Keratinocyte (primary cell): ENCODE results near the gene EIF2AK2. TPM values are rescaled to one million over a fixed set of nuclear protein-coding genes. Genes with fewer than 3 reads are reported as not detected.

Experiments used
- DNase-seq: peaks from one replicate; pipeline ENCODE4 v3.0.0-alpha.2; 2011; ENCODE audit warnings: low read depth, missing footprints, low spot score
- FAIRE-seq: peaks from 2 replicates; lab custom pipeline; 2011; peaks lifted over from hg19 to GRCh38; lab: Jason Lieb, UNC
- H2AFZ ChIP-seq: 2 replicates; pipeline ENCODE4 v1.6.0; 2012; ENCODE audit warnings: low read length, control low read depth, inconsistent platforms; ENCODE audit not compliant: control insufficient read depth
- H3K27ac ChIP-seq: 2 replicates; pipeline ENCODE4 v1.5.1; 2011; ENCODE audit warnings: low read length; ENCODE audit not compliant: control insufficient read depth, insufficient read depth
- H3K27me3 ChIP-seq: 3 replicates; pipeline ENCODE4 v1.6.0; 2011; ENCODE audit warnings: low read length; ENCODE audit not compliant: control insufficient read depth, insufficient read depth; ENCODE audit errors: extremely low read depth
- H3K36me3 ChIP-seq, 2 experiments: 2 replicates in 1 of 2; 3 replicates in 1 of 2; pipeline ENCODE4 v1.5.1; 2011; ENCODE audit warnings: low read length in 2 of 2, mild to moderate bottlenecking in 1 of 2; ENCODE audit not compliant: control insufficient read depth in 2 of 2, insufficient read depth in 2 of 2; ENCODE audit errors: extremely low read depth in 1 of 2
- H3K4me1 ChIP-seq: 3 replicates; pipeline ENCODE4 v1.5.1; 2011; ENCODE audit warnings: low read length; ENCODE audit not compliant: control insufficient read depth, insufficient read depth; ENCODE audit errors: extremely low read depth
- H3K4me2 ChIP-seq: 3 replicates; pipeline ENCODE4 v1.6.0; 2011; ENCODE audit warnings: low read depth, low read length; ENCODE audit not compliant: control insufficient read depth, insufficient read depth; ENCODE audit errors: extremely low read depth
- H3K4me3 ChIP-seq, 3 experiments: fragments of 200-600 bp in 1 of 3; sonication (generic) in 1 of 3; 2 replicates in 2 of 3; 3 replicates in 1 of 3; pipeline ENCODE4 v1.5.1; 2011 to 2016; ENCODE audit warnings: low read length in 3 of 3, mild to moderate bottlenecking in 3 of 3, control low read depth in 2 of 3, inconsistent platforms in 1 of 3, low read depth in 1 of 3, mixed read lengths in 1 of 3, mixed run types in 1 of 3, moderate library complexity in 1 of 3; ENCODE audit not compliant: control insufficient read depth in 2 of 3, insufficient read depth in 2 of 3; ENCODE audit errors: extremely low read depth in 1 of 3
- H3K79me2 ChIP-seq: 2 replicates; pipeline ENCODE4 v1.6.0; 2012; ENCODE audit warnings: low read length; ENCODE audit not compliant: control insufficient read depth, insufficient read depth
- H3K9ac ChIP-seq: 3 replicates; pipeline ENCODE4 v1.6.0; 2011; ENCODE audit warnings: low read length; ENCODE audit not compliant: control insufficient read depth, insufficient read depth; ENCODE audit errors: extremely low read depth
- H3K9me1 ChIP-seq: 3 replicates; pipeline ENCODE4 v1.6.0; 2011; ENCODE audit warnings: low read length; ENCODE audit not compliant: control insufficient read depth, insufficient read depth; ENCODE audit errors: extremely low read depth
- H3K9me3 ChIP-seq: 2 replicates; pipeline ENCODE4 v1.5.1; 2012; ENCODE audit warnings: low read depth, low read length; ENCODE audit not compliant: control insufficient read depth
- H4K20me1 ChIP-seq: 3 replicates; pipeline ENCODE4 v1.6.0; 2011; ENCODE audit warnings: low read length; ENCODE audit not compliant: control insufficient read depth, insufficient read depth; ENCODE audit errors: extremely low read depth
- EZH2 ChIP-seq: IDR thresholded peaks from one replicate; pipeline ENCODE4 v1.6.1; 2012; ENCODE audit warnings: inconsistent platforms, mild to moderate bottlenecking, low read length, moderate library complexity
- dilution Hi-C: fragments of 300-500 bp; cut with MboI; formaldehyde crosslinking; loops from one replicate; pipeline ENCODE4 v1.7.0; 2020; ENCODE audit warnings: low sequenced_read_pairs; ENCODE audit not compliant: extremely low pct_ligation_motif_present
- polyA plus RNA-seq, 5 experiments: library from polyadenylated mRNA; depleted of rRNA in 3 of 5; stranded (reverse) in 3 of 5; stranded (forward) in 1 of 5; unstranded in 1 of 5; fragments of >200 nt; gene quantifications; 1 replicate in 1 of 5; 2 replicates in 3 of 5; 3 replicates in 1 of 5; pipeline versions ENCODE4 v1.2.1 to v1.2.3, GENCODE V29; 2011 to 2012; ENCODE audit warnings: missing spikeins in 2 of 5, low read depth in 1 of 5, low replicate concordance in 1 of 5
- TF ChIP-seq, protein P1 (sequence below), 3 experiments: IDR thresholded peaks in 1 of 3; conservative IDR thresholded peaks in 1 of 3; optimal IDR thresholded peaks in 1 of 3; 2 replicates in 2 of 3; 3 replicates in 1 of 3; pipeline versions ENCODE3 to v1.5.1; 2011; ENCODE audit warnings: low read length in 3 of 3, mild to moderate bottlenecking in 3 of 3, moderate library complexity in 2 of 3, control low read depth in 1 of 3, inconsistent platforms in 1 of 3; ENCODE audit not compliant: insufficient read depth in 2 of 3; ENCODE audit errors: extremely low read depth in 1 of 3

The EIF2AK2 gene
- polyA plus RNA-seq, 1 donor (not counting 4 experiments of a cell fraction or from before 2014, with no cell fraction given) = 54.6 TPM

DNA sequence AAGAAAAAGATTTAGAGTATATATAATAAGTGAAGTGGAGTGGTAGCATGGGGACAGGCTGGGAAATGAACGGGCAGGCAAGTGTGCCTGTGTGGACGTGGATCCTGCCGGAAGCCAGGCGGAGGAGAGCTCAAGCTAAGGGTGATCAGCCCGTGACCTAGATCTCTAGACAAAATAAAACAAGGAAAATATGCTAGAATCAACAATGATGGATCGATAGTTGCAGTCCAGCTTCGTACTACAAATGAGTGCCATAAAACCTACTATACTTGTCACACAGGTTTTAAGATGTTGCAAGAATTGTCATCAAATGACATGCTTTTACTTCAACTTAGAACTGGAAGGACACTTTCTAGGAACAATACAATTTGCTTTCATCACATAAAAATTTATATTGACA, 8.5 kb downstream of the EIF2AK2 start:
- DNase-seq (no peak), FAIRE-seq (no peak)
- peaks cover 53% of the 10 kb centered on the region for H3K79me2 ChIP-seq
- H3K9me3 ChIP-seq = no peaks in the 10 kb centered on the region
- H4K20me1 ChIP-seq = no peaks in the 10 kb centered on the region
- no peaks in the 10 kb centered on the region for H3K9me1 ChIP-seq
- H3K9ac ChIP-seq = no peak overlapping the region
- H3K4me3 ChIP-seq = no peak overlapping the region
- dilution Hi-C loops = no loop called here
- H3K27me3 ChIP-seq = no peaks in the 10 kb centered on the region
- H3K27ac ChIP-seq = no peak overlapping the region
- peaks cover 24 to 30% of the 10 kb centered on the region in 2 experiments for H3K36me3 ChIP-seq
- H3K4me1 ChIP-seq = peaks cover 9% of the 10 kb centered on the region
- no peak overlapping the region for H3K4me2 ChIP-seq
- H2AFZ ChIP-seq = no peak overlapping the region
- TF ChIP-seq, protein P1, sequence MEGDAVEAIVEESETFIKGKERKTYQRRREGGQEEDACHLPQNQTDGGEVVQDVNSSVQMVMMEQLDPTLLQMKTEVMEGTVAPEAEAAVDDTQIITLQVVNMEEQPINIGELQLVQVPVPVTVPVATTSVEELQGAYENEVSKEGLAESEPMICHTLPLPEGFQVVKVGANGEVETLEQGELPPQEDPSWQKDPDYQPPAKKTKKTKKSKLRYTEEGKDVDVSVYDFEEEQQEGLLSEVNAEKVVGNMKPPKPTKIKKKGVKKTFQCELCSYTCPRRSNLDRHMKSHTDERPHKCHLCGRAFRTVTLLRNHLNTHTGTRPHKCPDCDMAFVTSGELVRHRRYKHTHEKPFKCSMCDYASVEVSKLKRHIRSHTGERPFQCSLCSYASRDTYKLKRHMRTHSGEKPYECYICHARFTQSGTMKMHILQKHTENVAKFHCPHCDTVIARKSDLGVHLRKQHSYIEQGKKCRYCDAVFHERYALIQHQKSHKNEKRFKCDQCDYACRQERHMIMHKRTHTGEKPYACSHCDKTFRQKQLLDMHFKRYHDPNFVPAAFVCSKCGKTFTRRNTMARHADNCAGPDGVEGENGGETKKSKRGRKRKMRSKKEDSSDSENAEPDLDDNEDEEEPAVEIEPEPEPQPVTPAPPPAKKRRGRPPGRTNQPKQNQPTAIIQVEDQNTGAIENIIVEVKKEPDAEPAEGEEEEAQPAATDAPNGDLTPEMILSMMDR (optimal IDR thresholded peaks at IDR 0.05 in 1 of 3, IDR thresholded peaks at IDR 0.05 in 1 of 3, conservative IDR thresholded peaks at IDR 0.05 in 1 of 3; ENCODE audit: extremely low read depth in 1 of 3, insufficient read depth in 2 of 3, low read length in 3 of 3) = no peak

DNA sequence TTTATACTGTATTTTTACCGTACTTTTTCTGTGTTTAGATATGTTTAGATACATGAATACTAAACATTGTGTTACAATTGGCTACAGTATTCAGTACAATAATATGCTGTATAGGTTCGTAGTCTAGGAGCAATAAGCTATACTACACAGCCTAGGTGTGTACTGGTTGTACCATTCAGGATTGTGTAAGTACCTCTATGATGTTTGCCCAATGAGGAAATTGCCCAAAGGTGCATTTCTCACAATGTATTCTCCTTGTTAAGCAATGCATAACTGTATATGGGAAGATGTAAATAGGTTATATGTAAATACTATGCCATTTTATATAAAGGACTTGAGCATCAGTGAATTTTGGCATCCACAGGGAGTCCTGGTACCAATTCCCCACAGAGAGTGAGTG, 10.7 kb downstream of the EIF2AK2 start:
- H3K27ac ChIP-seq = no peak overlapping the region
- TF ChIP-seq, protein P1 (optimal IDR thresholded peaks at IDR 0.05 in 1 of 3, IDR thresholded peaks at IDR 0.05 in 1 of 3, conservative IDR thresholded peaks at IDR 0.05 in 1 of 3; ENCODE audit: extremely low read depth in 1 of 3, insufficient read depth in 2 of 3, low read length in 3 of 3) = no peak
- TF ChIP-seq EZH2 = no peak
- FAIRE-seq (no peak), DNase-seq (no peak)
- no peak overlapping the region for H3K9ac ChIP-seq
- H3K27me3 ChIP-seq = no peaks in the 10 kb centered on the region
- no peak overlapping the region for H3K4me2 ChIP-seq
- peaks cover 4% of the 10 kb centered on the region for H3K4me1 ChIP-seq
- dilution Hi-C loops = no loop called here
- peaks cover 30% of the 10 kb centered on the region for H3K79me2 ChIP-seq
- H2AFZ ChIP-seq = no peak overlapping the region
- H4K20me1 ChIP-seq = no peaks in the 10 kb centered on the region
- H3K9me1 ChIP-seq = no peaks in the 10 kb centered on the region
- peaks cover 24 to 28% of the 10 kb centered on the region in 2 experiments for H3K36me3 ChIP-seq
- no peak overlapping the region for H3K4me3 ChIP-seq
- H3K9me3 ChIP-seq = no peaks in the 10 kb centered on the region
